ENCODE results near the gene ARL6. TPM values are rescaled to one million over a fixed set of nuclear protein-coding genes. Genes with fewer than 3 reads are reported as not detected.
A peak's percentile ranks its signal among the peaks of the same experiment; 100 is the strongest.

The ARL6 gene
- 4.0 and 4.3 TPM in 2 replicates for total RNA-seq

- peak; percentile 17 for TF ChIP-seq CTCF (conservative IDR thresholded peaks at IDR 0.05; ENCODE audit: low read depth, low read length)
- peak; percentile 42 for DNase-seq (ENCODE audit: low read depth)
- peak within 1 kb of the TSS; percentile 97 for H3K4me3 ChIP-seq (ENCODE audit: low read depth, low read length)
Observed at GRCh38 chr3:97764407-97765238, at the start of gene ARL6. Gene ARL6, plus strand, starts transcription at chr3:97764758. Its CDS starts 3,350 bp downstream, at chr3:97768108.

GRCh38 chr3:97719156-97719821 lies 45.3 kb upstream of the ARL6 start:
- peak; percentile 13 for DNase-seq (ENCODE audit: low read depth)
- peak; percentile 99 for TF ChIP-seq CTCF (conservative IDR thresholded peaks at IDR 0.05; ENCODE audit: low read depth, low read length)
- H3K4me3 ChIP-seq (ENCODE audit: low read depth, low read length), result peak overlapping the region; percentile 38

GRCh38 chr3:97720417-97720816 lies 44.1 kb upstream of the ARL6 start:
- no peak for TF ChIP-seq CTCF (conservative IDR thresholded peaks at IDR 0.05; ENCODE audit: low read depth, low read length)
- no peak overlapping the region for H3K4me3 ChIP-seq (ENCODE audit: low read depth, low read length)
- no peak for DNase-seq (ENCODE audit: low read depth)

GRCh38 chr3:97721446-97721845 lies 43.1 kb upstream of the ARL6 start:
- DNase-seq (ENCODE audit: low read depth), result no peak
- TF ChIP-seq CTCF (conservative IDR thresholded peaks at IDR 0.05; ENCODE audit: low read depth, low read length), result no peak
- no peak overlapping the region for H3K4me3 ChIP-seq (ENCODE audit: low read depth, low read length)

- no peak overlapping the region for H3K4me3 ChIP-seq (ENCODE audit: low read depth, low read length)
- no peak for TF ChIP-seq CTCF (conservative IDR thresholded peaks at IDR 0.05; ENCODE audit: low read depth, low read length)
- DNase-seq (ENCODE audit: low read depth), result peak; percentile 23
Observed at GRCh38 chr3:97736928-97737327, 27.6 kb upstream of the ARL6 start.

GRCh38 chr3:97738761-97739160 lies 25.8 kb upstream of the ARL6 start:
- no peak for TF ChIP-seq CTCF (conservative IDR thresholded peaks at IDR 0.05; ENCODE audit: low read depth, low read length)
- DNase-seq (ENCODE audit: low read depth), result no peak
- H3K4me3 ChIP-seq (ENCODE audit: low read depth, low read length), result no peak overlapping the region
